Measurements from ENCODE around the gene SGCA. TPM values are rescaled to one million over a fixed set of nuclear protein-coding genes. Genes with fewer than 3 reads are reported as not detected.

The SGCA gene
- total and polyA plus RNA-seq, 2 of the 13 experiments (the other 11 are each of a cell fraction or from before 2014, with no cell fraction given) = not detected

GRCh38 chr17:50201276-50201854 is 35.6 kb downstream of the SGCA start, which contains the start of gene COL1A1:
COL1A1 (minus strand) TSS chr17:50201631; CDS start chr17:50201513, 118 bp downstream.
- no peaks in the 10 kb centered on the region; the same call in 1 of the 2 replicates for H4K20me1 ChIP-seq (ENCODE audit: insufficient read depth, low read length)
- peaks cover 10 to 71% of the 10 kb centered on the region in 2 experiments for H3K27me3 ChIP-seq (ENCODE audit: control insufficient read depth in 1 of 2, insufficient read depth in 2 of 2, low read length in 2 of 2)
- ChIA-PET CTCF (ENCODE audit: low intra/inter-chr PET ratio, low total read pairs) (interaction anchor here (0.8 to 9.4 kb wide), 8 partner anchors 11 to 95 kb away, joined by 3 to 301 read pairs (median 8); partner anchors contain the start of gene TMEM92), POLR2A (no interaction called here)
- intact Hi-C loops (cut with micrococcal nuclease; ENCODE audit: unreplicated experiment) (no loop called here), in situ Hi-C loops (cut with HindIII; ENCODE audit: extremely low pct_ligation_motif_present, low pct_unique_long_range_greater_than_20kb) (no loop called here)
- H3K9ac ChIP-seq (ENCODE audit: insufficient read depth, low read depth, low read length) = no peak within 1 kb of the TSS
- H3K79me2 ChIP-seq (ENCODE audit: insufficient read depth, low read length) = no peaks in the 10 kb centered on the region
- peak within 1 kb of the TSS; percentile 26 to 73 (median 36); a peak in 5 of 6 replicates for H3K4me3 ChIP-seq (replicated peaks in 1 of 3; ENCODE audit: insufficient read depth in 1 of 3, low read depth in 2 of 3, low read length in 3 of 3)
- H2AFZ ChIP-seq (ENCODE audit: low read length) = no peak within 1 kb of the TSS
- no peak for ATAC-seq
- no peak for FAIRE-seq
- H3K4me1 ChIP-seq (ENCODE audit: insufficient read depth, low read length) = 0 out of 2 replicates have a peak, but pooled peaks cover 9% of the 10 kb centered on the region
- TF ChIP-seq ZNF468 (CRISPR knock-in tag; IDR thresholded peaks at IDR 0.05) (no peak), REL (CRISPR knock-in tag; conservative IDR thresholded peaks at IDR 0.05) (no peak), SP4 (CRISPR knock-in tag; IDR thresholded peaks at IDR 0.05) (no peak), EZH2 (conservative IDR thresholded peaks at IDR 0.05; ENCODE audit: low read depth, low read length) (peak; percentile 33; the same call in 1 of the 2 replicates)
- no peak for DNase-seq (ENCODE audit: low spot score)
- no TSS peak for BruUV-seq (replicated peaks)
- no peaks in the 10 kb centered on the region for H3K9me3 ChIP-seq (ENCODE audit: low read length)
- 16% methylated on average over 26 of the region's 34 CpGs for WGBS (ENCODE audit: low lambda C conversion rate)
- H3K4me2 ChIP-seq (ENCODE audit: low read depth, low read length) = peak within 1 kb of the TSS; percentile 85
- no peak within 1 kb of the TSS for H3K27ac ChIP-seq (ENCODE audit: extremely low read length, insufficient read depth, low read length)
- H3K36me3 ChIP-seq (replicated peaks in 1 of 2; ENCODE audit: control insufficient read depth in 1 of 2, insufficient read depth in 2 of 2, low read length in 2 of 2) = no peaks in the 10 kb centered on the region

- intact Hi-C loops (cut with micrococcal nuclease; ENCODE audit: unreplicated experiment) = no loop called here
- no peak overlapping the region for H2AFZ ChIP-seq (ENCODE audit: low read length)
- WGBS (ENCODE audit: low lambda C conversion rate) = 3% methylated on average over 14 of the region's 14 CpGs
- H3K4me2 ChIP-seq (ENCODE audit: low read depth, low read length) = no peak overlapping the region
- H4K20me1 ChIP-seq (ENCODE audit: insufficient read depth, low read length) = no peaks in the 10 kb centered on the region; the same call in 1 of the 2 replicates
- no peak overlapping the region for H3K4me3 ChIP-seq (replicated peaks in 1 of 3; ENCODE audit: insufficient read depth in 1 of 3, low read depth in 2 of 3, low read length in 3 of 3)
- peaks cover 8 to 69% of the 10 kb centered on the region in 2 experiments for H3K27me3 ChIP-seq (ENCODE audit: control insufficient read depth in 1 of 2, insufficient read depth in 2 of 2, low read length in 2 of 2)
- 0 out of 2 replicates have a peak, but pooled peaks cover 9% of the 10 kb centered on the region for H3K4me1 ChIP-seq (ENCODE audit: insufficient read depth, low read length)
- TF ChIP-seq DBP (CRISPR knock-in tag; IDR thresholded peaks at IDR 0.05; ENCODE audit: not compliant biosample characterization) (no peak), ZNF446 (CRISPR knock-in tag; IDR thresholded peaks at IDR 0.05) (no peak)
- no peak for DNase-seq (ENCODE audit: low spot score)
- in situ Hi-C loops (cut with HindIII; ENCODE audit: extremely low pct_ligation_motif_present, low pct_unique_long_range_greater_than_20kb) = no loop called here
- FAIRE-seq = no peak
- H3K79me2 ChIP-seq (ENCODE audit: insufficient read depth, low read length) = no peaks in the 10 kb centered on the region
- ChIA-PET POLR2A (no interaction called here), CTCF (ENCODE audit: low intra/inter-chr PET ratio, low total read pairs) (interaction anchor here (7.3 to 9.4 kb wide), 2 partner anchors 70 to 93 kb away, joined by 223 to 301 read pairs; partner anchors contain the start of gene TMEM92)
- no peak overlapping the region for H3K27ac ChIP-seq (ENCODE audit: extremely low read length, insufficient read depth, low read length)
- no peaks in the 10 kb centered on the region for H3K36me3 ChIP-seq (replicated peaks in 1 of 2; ENCODE audit: control insufficient read depth in 1 of 2, insufficient read depth in 2 of 2, low read length in 2 of 2)
- H3K9ac ChIP-seq (ENCODE audit: insufficient read depth, low read depth, low read length) = no peak overlapping the region
- no peaks in the 10 kb centered on the region for H3K9me3 ChIP-seq (ENCODE audit: low read length)
- ATAC-seq = no peak
- no TSS peak for BruUV-seq (replicated peaks)
Measured at GRCh38 chr17:50203086-50203485, 37.3 kb downstream of the SGCA start.
